MM.1S (cell line): ENCODE measurements around the gene CRYBB3.

Experiments
- CTCF ChIP-seq: fragments of 300-600 bp; sonication (generic); IDR thresholded peaks from 2 replicates; pipeline ENCODE4 v1.5.1; 2016; ENCODE audit warnings: antibody characterized with exemption, low read length, mixed read lengths
- EZH2phosphoT487 ChIP-seq: fragments of 300-600 bp; sonication (generic); IDR thresholded peaks from 2 replicates; pipeline ENCODE4 v1.6.1; 2018; ENCODE audit warnings: antibody characterized with exemption, low read length

DNA sequence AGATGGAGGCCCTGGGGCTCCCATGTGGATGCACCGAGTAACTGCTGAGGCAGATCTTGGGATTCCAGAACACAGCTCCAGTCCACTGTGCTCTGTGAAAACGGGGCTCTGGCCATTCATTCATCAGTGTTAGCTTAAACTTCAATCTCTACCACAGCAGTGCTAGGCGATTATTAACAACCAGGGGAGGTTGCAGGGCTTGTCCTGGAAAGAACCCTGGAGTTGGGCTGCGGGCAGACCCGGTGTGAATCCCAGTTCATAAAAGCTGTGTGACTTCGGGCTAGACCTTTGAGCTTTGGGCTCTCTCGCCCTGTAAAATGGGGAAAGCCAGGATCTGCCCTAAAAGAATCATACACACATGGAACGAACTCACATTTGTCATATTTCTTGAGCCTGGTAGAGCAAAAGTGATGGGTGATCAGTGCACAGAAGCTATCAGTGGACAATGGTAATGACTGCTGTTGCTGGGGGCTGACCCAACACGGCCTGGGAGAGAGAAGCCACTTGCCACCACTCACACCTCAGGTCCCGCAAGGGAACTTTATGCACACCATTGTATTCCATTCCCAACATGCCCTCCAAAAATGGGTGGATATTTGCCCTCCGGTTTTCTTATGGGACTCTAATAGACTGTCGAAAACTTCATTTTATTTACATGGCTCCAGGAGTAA lies 15.6 kb upstream of the CRYBB3 start:
- TF ChIP-seq CTCF (no peak), EZH2phosphoT487 (no peak)
